Colon (tissue), 2 donors: Measurements from ENCODE around the gene TBC1D24.
A peak's percentile ranks its signal among the peaks of the same experiment; 100 is the strongest.

ENCODE experiments used
- FAIRE-seq: peaks from 2 replicates; lab custom pipeline; 2012; peaks lifted over from hg19 to GRCh38; lab: Jason Lieb, UNC
- donor health status: control.
- donor health status: control.

TBC1D24 gene

DNA sequence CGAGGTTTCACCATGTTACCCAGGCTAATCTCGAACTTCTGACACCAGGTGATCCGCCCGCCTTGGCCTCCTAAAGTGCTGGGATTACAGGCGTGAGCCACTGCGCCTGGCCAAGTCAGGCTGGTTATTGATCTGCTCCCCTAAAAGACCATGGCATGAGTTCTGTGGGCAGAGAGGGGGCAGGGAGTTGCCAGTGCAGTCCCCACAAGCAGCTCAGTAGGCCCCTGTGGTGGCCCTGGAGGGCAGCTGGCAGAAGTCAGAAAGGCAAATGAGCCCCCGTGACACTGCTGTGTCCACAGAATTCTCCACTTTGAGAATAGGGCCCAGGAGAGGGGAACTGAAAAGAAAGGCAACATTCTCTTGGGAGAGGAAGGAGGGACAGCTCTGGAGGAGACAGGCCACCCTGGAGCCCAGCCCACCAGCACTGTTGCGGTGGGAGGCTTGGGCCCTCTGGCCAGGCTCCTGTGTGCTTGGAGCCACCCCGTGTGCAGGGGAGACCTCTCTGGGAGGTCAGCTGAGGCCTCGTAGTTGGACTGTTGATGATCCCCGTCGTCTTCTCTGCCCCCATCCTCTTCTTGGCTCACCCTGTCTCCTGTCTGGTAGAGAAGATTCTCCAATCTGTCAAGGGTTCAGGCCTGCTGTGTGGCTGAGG, 43.2 kb downstream of the TBC1D24 start:
- no peak for FAIRE-seq

DNA sequence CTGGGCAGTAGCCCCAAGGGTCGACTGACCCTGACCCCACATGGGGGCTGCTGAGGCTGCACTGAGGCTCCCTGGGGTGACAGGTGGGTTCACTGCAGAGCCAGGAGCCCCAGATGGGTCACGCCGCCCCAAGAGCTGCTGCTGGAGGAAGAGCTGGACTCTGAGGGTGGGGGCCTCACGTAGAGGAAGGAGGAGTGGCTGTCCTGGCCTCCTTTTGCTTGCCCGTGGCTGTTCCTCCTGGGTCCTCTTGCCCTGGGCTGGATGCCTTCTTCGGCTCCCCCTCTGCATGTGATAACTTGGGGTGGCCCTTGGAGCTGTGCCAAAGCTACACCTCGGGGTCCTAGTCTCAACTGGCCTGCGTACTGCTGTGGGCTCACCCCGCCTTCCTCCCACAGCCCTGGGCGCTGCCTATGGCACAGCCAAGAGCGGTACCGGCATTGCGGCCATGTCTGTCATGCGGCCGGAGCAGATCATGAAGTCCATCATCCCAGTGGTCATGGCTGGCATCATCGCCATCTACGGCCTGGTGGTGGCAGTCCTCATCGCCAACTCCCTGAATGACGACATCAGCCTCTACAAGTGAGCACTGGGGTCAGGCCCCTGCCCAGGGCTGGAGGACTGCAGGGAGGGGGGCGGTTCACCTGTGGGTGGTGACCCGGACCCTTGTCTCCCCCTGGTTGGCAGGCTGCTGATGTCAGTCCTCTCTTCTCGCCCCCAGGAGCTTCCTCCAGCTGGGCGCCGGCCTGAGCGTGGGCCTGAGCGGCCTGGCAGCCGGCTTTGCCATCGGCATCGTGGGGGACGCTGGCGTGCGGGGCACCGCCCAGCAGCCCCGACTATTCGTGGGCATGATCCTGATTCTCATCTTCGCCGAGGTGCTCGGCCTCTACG, 44.1 kb downstream of the TBC1D24 start:
- FAIRE-seq: no peak

DNA sequence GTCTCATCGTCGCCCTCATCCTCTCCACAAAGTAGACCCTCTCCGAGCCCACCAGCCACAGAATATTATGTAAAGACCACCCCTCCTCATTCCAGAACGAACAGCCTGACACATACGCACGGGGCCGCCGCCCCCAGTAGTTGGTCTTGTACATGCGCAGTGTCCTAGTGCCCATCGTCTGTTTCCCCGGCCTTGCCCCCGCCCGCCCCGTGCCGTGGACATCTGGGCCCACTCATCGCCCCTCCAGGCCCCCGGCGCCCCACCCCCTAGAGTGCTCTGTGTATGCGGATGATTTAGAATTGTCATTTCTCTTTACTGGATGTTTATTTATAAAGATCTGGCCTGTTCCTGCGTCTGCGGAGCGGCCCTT, 44.8 kb downstream of the TBC1D24 start:
- no peak for FAIRE-seq

DNA sequence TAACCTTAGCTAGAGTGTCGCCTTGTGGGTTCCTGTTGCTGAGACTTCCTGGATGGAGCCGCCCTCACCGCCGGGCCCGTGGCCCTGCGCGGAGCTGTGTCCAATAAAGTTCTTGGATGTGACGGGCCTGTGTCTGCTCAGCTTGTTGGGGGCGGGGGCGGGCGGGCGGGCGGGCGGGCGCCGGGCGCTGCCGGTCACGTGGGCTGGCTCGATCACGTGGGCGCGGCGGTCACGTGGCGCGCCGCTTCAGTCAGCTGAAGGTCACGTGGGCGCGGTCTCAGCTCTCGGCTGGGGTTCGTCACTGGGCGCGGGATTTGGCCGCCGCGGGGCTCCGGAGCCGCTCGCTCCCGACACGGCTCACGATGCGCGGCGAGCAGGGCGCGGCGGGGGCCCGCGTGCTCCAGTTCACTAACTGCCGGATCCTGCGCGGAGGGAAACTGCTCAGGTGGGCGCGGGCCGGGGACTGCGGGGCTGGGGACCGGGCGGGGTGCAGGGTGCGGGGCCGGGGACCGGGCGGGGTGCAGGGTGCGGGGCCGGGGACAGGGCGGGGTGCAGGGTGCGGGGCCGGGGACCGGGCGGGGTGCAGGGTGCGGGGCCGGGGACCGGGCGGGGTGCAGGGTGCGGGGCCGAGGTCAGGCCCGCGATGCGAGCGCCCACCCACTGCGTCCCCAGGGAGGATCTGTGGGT, 45.3 kb downstream of the TBC1D24 start, which contains the start of gene AMDHD2:
Gene AMDHD2, plus strand, starts transcription at position 275 of the 687 bp plus-strand sequence. Its CDS starts 88 bp downstream, at position 363.
- no peak for FAIRE-seq

DNA sequence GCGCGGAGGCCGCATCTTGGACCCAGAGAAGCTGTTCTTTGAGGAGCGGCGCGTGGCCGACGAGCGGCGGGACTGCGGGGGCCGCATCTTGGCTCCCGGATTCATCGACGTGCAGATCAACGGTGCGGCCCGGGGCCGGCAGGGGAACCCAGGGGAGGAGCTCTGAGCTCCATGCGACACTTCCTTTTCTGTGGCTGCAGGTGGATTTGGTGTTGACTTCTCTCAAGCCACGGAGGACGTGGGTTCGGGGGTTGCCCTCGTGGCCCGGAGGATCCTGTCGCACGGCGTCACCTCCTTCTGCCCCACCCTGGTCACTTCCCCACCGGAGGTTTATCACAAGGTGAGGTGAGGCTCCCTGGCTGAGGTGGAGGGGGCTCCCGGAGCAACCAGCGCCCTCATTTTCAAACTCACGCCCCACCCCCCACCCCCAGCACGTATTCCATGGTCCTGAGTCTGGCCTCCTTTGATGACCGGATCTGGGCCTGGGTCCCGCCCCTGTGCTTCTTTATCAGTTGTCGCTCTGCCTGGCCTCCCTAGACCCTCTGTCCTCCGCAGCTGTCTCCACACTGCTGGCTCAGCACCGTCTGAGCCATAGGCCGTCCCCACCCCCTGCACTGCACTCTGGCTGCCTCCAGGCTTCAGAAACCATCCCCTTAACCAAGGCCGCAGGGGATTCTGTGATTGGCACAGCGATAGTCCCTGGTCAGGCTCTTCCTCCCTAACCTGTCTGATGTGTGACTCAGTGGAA, 46.0 kb downstream of the TBC1D24 start:
- FAIRE-seq: no peak

DNA sequence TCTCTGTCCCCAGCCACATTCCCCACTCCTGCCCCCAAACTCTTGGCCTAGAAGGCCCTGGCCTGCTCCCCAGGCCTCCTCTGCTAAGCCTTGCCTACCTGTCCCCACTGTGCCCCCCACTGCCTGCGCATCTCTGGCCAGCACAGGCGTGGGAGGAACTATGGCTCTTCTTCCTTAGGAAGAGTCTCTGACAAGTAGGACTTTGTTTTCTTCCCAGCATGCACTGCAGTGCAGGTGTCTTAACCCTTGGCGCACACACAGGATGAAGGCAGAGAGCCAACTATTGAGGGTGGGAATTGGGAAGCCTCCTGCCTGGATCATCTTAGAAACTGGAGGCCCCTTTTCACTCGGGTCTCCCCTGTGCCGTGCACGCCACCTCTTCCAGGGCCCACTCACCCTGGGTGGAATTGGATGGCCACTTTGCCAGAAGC, 48.9 kb downstream of the TBC1D24 start:
- no peak for FAIRE-seq

DNA sequence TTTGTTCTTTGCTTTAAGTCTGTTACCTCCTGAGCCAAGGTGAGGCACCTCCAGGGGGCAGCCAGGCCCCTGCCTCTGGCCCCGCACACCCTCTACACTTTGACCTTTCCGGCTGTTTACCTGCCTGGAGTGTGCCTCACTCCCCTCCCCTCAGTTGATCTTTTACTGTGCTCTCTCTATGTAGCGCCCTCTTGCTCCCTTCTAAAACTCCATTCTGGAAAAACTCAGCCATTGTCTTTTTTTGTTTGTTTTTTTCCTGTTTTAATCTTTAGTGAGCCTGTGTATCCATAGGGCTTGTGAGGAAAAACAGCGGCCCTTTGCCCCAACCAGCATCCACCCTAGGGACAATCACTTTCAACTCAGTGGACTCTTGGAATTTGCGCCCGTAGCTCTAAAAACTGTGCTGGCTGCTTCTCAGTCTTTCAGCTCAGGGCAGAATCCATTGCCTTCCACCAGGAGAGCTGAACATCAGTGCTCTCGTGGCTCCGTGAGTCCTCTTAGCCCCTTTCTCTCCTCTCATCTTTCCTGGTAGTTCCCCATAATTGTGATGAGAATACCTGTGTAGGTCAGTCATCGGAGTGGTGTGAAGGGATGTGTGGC, 49.5 kb downstream of the TBC1D24 start:
- FAIRE-seq: no peak

DNA sequence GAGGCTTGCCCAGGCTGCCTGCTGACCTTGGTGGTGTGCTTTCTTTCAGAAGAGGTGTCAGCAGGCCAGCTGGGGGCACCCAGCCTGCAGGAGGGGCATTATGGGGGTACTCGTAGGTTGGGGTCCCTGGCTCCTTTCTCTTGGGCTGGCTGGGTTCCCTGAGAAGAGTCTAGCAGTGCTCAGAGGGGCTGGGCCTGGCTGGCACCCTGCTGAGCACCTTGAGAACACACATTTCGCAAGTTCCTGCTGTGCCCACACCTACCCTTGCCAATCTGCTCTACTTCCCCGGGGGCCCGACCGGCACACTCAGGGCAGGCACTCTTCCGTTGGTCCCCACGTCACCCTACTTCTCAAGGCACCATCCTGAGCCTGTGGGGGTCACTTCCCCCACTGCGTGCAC, 51.2 kb downstream of the TBC1D24 start:
- FAIRE-seq: no peak

DNA sequence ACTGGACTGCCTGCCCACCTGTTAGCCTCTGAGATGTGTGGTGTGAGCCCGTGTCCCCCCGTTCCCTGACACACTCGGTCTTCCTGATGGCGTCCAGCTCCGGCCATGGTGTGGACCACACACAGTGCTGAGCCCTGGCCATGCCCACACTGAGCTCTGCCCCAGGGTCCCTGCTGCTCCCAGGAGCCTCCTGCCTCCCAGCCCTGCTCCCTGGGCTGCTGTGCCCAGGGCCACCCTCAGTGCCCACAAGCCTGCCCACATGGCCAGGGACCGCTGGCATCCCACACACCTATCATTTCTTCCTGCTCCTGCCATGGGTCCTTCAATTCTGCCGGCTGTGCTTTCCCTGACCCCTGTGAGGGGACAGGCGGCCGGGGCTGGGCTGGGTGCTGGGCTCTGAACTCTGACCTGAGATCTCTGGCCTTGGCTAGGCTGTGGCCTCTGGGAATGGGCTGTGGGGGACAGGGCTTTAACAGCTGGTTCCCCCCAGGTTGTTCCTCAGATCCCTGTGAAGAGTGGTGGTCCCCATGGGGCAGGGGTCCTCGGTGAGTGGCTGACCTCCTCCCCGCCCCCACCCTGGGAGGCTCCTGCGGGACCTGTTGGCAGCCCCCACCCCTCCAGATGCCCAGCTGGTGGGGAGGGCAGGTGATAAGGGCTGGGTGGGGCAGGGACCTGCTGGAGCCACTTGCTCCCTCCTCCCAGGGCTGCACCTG, 52.3 kb downstream of the TBC1D24 start:
- FAIRE-seq: no peak

DNA sequence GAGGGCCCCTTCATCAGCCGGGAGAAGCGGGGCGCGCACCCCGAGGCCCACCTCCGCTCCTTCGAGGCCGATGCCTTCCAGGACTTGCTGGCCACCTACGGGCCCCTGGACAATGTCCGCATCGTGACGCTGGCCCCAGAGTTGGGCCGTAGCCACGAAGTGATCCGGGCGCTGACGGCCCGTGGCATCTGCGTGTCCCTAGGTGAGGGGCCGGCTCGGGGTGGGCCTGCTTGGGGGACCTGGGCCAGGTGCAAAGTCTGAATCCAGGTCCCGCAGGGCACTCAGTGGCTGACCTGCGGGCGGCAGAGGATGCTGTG, 52.8 kb downstream of the TBC1D24 start:
- no peak for FAIRE-seq

DNA sequence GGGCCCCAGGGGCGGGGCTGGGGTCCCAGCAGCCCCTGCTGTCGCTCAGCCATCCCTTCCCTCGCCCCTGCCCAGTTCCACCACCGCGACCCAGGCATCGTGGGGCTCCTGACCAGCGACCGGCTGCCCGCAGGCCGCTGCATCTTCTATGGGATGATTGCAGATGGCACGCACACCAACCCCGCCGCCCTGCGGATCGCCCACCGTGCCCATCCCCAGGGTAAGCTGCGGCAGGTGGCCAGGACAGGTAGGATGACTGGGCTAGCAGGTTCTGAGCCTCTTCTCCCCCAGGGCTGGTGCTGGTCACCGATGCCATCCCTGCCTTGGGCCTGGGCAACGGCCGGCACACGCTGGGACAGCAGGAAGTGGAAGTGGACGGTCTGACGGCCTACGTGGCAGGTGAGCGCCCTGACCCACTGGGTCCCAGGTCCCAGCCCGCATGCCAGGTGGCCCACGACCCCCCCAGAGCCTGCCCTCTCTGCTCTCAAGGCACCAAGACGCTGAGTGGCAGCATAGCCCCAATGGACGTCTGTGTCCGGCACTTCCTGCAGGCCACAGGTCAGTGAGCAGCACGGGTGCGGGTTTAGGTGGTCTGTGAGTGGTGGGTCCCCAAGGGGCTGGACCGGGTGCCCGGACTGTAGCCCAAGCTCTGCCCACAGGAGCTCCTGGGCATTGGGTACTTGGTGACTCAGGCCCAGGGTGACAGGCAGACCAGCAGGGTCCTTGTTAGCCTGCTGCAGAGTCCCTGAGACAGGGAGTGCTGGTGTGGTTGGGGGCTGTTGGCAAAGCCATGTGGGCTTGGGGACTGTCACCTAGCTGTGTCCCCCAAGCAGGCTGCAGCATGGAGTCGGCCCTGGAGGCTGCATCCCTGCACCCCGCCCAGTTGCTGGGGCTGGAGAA, 53.5 kb downstream of the TBC1D24 start:
- FAIRE-seq: no peak

DNA sequence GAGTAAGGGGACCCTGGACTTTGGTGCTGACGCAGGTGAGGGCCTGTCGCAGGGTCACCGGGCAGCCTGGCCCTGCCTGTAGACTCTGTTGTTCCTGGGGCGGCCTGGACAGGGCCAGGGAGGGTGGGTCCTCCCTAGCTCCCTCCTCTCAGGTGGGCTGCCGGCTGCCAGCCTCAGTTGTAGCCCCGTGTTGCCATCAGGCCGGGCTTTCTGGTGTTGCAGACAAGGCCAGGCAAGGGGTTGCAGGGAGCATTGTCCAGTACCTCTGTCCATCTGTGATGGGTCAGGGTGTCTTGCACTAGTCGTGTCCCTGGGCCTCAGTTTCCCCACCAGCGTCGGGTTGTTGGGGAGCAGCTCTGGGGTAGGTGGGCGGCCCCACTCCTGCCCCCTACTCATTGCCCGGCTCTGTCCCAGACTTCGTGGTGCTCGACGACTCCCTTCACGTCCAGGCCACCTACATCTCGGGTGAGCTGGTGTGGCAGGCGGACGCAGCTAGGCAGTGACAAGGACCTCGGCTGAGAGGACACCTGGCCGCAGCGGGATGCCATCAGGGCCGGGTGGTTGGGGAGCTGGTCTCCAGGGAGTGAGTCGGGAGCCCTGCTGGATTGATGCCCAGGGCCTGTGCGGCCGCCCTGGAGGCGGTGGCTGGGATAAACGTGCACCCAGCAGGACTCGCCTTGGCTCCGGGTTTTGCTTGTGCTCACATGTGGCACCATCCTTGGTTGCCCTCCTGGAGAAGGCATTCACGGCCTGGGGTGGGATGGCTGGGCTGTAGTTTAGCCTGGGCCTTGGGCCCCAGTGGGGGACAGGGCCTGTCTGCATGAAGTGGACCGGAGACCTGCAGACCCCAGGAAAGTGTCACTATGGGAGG, 54.4 kb downstream of the TBC1D24 start:
- FAIRE-seq: no peak

DNA sequence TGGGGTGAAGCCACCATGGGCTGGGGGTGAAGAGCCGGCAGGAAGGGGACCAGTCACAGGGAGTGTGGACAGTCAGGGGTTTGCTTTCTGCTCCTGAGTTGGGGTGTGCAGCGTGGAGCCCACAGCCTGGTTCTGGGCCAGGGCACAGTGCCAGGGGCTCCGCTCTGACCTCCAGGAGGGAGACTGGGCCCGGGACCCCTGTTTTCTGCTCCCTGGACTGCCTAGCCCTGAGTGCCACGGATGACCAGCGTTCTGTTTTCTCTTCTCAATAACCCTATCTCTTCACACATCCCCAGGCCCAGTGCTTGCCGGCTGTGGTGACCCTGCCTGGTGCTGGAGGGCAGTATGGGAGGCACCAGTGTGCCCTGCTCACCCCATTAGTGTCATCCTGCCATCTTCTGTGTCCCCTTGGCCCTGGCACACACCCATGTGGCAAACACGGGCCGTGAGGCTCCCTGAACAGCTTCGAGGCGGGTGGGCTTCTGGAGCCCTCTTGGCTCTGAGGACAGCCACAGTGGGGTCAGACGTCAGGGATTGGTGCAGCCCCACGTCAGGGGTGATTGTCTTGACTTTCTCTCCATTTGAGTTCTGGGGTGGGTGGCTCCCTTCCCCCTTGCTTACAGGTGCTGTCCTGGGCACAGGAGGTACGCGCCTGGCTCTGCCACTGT, 55.2 kb downstream of the TBC1D24 start:
- no peak for FAIRE-seq

DNA sequence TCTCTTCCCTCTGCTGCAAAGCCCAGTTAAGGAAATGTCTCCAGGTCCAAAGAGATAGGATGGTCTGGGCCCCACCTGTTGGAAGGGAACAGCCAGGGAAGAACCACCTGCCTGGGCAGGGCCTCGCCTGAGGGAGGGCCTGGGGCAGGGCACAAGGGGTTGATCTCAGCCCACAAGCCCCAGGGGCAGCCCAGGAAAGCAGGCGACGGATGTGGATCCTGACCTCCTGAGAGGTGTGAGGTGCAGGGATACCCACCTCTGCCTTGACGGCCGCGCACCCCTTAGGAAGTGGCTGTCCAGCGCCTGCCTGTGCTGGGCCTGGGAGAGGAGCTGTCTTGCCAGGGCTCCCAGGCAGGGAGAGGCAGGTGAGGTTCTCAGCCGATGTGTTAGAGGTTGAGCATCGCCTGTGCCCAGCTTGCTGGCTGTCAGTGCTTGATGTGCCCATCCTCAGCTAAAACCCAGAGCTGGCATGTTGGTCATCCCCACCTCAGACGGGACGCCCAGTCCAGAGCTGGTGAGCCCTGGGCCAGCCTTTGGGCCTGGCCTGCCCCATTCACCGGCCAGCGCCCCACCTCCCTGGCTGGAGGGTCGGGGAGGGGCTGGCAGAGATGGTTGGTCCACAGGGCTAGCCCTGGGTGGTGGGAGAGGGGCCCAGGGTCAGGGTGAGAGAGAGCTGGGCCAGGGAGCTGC, 55.8 kb downstream of the TBC1D24 start:
- no peak for FAIRE-seq

DNA sequence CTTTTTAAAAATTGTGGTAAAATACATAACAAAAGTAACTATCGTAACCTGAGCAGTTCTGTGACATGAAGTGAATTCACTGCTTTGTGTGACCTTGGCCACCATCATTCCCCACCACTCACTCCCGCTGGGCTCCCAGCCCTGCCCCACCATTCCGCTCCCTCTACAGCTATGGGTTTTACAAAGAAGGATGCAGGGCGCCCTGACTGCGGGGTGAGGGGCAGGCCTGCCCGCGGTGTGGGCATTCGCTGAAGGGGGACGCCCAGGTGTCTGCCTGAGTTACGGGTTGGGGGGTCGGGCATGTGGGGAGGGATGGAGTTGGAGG, 56.4 kb downstream of the TBC1D24 start, which contains the start of gene CEMP1:
Gene CEMP1, minus strand, starts transcription at position 38 of the 325 bp plus-strand sequence. CDS start 335 bp downstream, outside the sequence.
- no peak for FAIRE-seq

DNA sequence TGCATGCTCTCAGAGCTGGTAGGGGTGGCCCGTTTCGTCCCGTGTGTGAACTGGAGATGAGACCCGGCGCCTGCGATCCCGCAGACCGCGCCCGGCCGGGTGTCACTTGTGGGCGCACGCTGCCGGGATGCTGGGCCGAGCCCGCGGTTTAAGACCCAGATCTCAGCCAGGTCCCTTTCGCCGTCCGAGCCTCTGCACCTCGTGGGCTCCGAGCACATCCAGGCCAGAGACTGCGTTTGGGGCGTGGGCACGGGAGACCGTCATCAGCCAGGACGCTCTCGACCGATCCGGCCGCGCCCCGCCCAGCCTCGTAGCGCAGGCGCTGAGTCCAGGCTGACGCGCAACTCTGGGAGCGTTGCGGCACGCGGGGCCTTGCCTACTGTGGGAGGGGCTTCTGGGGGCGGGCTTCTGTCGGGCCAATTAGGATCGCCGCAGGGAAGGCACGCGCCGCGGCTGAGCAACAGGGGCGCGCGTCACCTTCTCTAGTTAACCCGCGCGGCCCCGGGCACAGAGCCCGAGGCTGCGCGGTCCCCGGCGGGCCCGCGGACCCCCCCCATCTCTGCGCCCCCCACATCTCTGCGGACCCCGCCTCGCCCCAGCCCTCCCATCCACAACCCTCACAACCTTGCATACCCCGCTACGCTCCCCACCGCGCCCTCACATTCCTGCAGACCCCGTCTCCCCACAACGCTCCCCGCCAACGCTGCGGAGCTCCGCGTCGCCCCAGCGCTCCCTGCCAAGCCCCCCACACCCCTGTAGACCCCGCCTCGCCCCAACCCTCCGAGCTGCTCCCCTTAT, 57.0 kb downstream of the TBC1D24 start:
- peak; percentile 43 for FAIRE-seq

DNA sequence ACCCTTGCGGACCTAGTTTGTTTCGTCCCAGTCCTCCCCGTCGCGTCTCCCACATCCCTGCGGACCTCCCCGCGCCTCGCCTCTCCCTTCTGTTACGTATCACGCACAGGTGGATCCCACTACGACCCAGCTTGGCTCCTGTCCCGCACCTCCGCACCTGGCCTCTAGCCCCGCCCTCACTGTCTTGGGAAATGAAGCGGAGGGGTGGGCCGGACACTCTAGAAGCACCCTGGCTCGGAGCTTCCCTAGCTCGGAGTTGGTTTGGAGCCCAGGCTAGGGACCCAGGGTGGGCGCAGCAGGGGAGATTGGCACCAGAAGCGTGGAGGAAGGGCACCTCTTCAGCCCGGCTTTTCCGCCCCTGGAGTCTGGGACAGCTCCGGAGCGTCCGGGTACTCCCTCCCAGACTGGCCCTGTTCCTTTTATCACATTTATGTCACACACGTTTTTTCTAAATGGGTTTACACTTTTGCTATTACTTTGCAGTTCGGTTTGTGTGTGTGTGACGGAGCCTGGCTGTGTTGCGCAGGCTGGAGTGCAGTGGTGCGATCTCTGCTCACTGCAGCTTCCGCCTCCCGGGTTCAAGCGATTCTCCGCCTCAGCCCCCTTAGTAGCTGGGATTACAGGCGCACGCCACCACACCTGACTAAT, 57.7 kb downstream of the TBC1D24 start:
- no peak for FAIRE-seq
